Left ventricle myocardium inferior (tissue), 1 donor: ENCODE results near the gene SAP30L. TPM values are rescaled to one million over a fixed set of nuclear protein-coding genes. Genes with fewer than 3 reads are reported as not detected.

Experiments used
- DNase-seq: peaks from one replicate; pipeline ENCODE4 v3.0.0-alpha.2; 2020
- H3K27ac ChIP-seq: fragments of 200-600 bp; replicated peaks from 2 replicates; pipeline ENCODE4 v1.8.0; 2021
- H3K27me3 ChIP-seq: fragments of 200-600 bp; 2 replicates; pipeline ENCODE4 v1.8.0; 2021; ENCODE audit warnings: low read depth
- H3K36me3 ChIP-seq: fragments of 200-600 bp; 2 replicates; pipeline ENCODE4 v1.8.0; 2021
- H3K4me1 ChIP-seq: fragments of 200-600 bp; 2 replicates; pipeline ENCODE4 v1.8.0; 2021
- H3K4me3 ChIP-seq: fragments of 200-600 bp; 2 replicates; pipeline ENCODE4 v1.8.0; 2021; ENCODE audit warnings: mild to moderate bottlenecking, moderate library complexity
- H3K9me3 ChIP-seq: fragments of 200-600 bp; replicated peaks from 2 replicates; pipeline ENCODE4 v1.8.0; 2021
- intact Hi-C: fragments of 100-400 bp; cut with micrococcal nuclease; formaldehyde crosslinking; loops from one replicate; pipeline ENCODE4 v1.11.0; 2022
- total RNA-seq: library from RNA; stranded (reverse); fragmentation: NEBNext Ultra II Directional; extraction: Animal tissue kit (Norgen Biotek cat#: 25700); gene quantifications from one replicate; pipeline ENCODE4 v1.2.1, GENCODE V29; 2021
- TF ChIP-seq, protein P1 (sequence below): fragments of 200-600 bp; IDR thresholded peaks from 2 replicates; pipeline ENCODE4 v1.8.0; 2021; ENCODE audit warnings: antibody characterized with exemption, mild to moderate bottlenecking, borderline replicate concordance
- donor health status: DM: no; HTN: yes; CAD: no; lungs with severe emphysema.

SAP30L gene
- total RNA-seq, 1 donor from 2014 or later = 31.3 TPM

DNA sequence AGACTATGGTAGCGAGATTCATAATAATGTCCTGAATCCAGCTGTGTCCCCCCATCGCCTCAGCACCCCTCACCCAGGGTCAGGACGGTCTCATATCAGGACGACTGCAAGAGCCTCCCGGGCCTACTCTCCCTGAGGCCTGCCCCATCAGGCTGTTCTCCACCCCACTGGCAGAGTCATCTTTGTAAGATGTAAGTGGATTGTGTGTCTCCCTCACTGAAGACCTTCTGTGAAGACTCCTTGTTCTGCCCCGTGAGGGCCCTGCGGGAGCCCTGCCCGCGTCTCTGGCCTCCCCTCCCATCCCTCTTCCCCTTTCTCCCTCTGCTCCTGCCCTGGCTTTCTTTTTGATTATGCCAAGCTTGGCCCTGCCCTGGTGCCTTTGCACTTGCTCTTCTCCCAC, 43.9 kb upstream of the SAP30L start:
- peaks cover 17% of the 10 kb centered on the region for H3K4me1 ChIP-seq
- intact Hi-C loops = no loop called here
- H3K27ac ChIP-seq = no peak overlapping the region
- H3K36me3 ChIP-seq = no peaks in the 10 kb centered on the region
- no peaks in the 10 kb centered on the region for H3K9me3 ChIP-seq
- no peaks in the 10 kb centered on the region for H3K27me3 ChIP-seq
- TF ChIP-seq, protein P1, sequence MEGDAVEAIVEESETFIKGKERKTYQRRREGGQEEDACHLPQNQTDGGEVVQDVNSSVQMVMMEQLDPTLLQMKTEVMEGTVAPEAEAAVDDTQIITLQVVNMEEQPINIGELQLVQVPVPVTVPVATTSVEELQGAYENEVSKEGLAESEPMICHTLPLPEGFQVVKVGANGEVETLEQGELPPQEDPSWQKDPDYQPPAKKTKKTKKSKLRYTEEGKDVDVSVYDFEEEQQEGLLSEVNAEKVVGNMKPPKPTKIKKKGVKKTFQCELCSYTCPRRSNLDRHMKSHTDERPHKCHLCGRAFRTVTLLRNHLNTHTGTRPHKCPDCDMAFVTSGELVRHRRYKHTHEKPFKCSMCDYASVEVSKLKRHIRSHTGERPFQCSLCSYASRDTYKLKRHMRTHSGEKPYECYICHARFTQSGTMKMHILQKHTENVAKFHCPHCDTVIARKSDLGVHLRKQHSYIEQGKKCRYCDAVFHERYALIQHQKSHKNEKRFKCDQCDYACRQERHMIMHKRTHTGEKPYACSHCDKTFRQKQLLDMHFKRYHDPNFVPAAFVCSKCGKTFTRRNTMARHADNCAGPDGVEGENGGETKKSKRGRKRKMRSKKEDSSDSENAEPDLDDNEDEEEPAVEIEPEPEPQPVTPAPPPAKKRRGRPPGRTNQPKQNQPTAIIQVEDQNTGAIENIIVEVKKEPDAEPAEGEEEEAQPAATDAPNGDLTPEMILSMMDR = no peak
- H3K4me3 ChIP-seq = no peak overlapping the region
- no peak for DNase-seq

DNA sequence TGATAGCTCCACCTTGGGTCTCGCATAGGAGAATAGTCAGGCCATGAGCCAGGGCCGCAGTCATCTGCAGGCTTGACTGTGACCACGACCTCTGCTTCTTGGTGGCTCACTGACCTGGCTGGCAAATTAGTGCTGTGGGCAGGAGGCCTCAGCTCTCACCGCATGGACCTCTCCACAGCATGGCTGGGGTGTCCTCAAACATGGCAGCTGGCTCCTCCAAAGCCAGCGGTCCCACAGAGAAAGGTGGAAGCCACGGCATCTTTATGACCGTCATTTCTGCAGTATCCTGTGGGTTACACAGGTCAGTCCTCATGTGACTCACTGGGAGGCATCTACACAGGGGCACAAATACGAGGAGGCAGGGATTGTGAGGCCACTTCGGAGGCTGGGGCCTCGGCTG, 43.2 kb upstream of the SAP30L start:
- no peaks in the 10 kb centered on the region for H3K36me3 ChIP-seq
- no peak overlapping the region for H3K27ac ChIP-seq
- intact Hi-C loops = no loop called here
- H3K27me3 ChIP-seq = no peaks in the 10 kb centered on the region
- H3K4me1 ChIP-seq = peaks cover 13% of the 10 kb centered on the region
- H3K4me3 ChIP-seq = no peak overlapping the region
- no peak for DNase-seq
- no peaks in the 10 kb centered on the region for H3K9me3 ChIP-seq
- TF ChIP-seq, protein P1 = no peak

DNA sequence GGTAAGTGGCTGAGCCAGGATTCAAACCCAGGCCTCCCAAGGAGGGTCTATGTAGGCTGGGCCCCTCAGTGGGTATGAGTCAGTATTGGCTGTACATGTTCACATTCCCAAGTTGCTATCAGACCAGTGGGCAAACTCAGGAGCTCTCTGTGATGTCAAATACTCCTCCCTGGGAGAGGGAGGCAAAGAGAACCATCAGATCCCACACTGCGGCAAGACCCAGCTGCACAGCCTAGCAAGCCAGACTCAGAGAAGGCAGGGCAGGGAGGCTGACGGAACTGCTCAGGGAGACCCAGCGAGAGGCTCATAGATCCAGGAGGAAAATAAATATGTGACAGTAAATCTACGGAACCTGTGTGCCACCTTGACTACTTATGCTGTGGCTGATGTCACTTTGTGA, 42.6 kb upstream of the SAP30L start:
- Histone ChIP-seq H3K4me1 (peaks cover 11% of the 10 kb centered on the region), H3K27ac (no peak overlapping the region), H3K36me3 (no peaks in the 10 kb centered on the region), H3K9me3 (no peaks in the 10 kb centered on the region), H3K27me3 (no peaks in the 10 kb centered on the region), H3K4me3 (no peak overlapping the region)
- TF ChIP-seq, protein P1 = no peak
- intact Hi-C loops = no loop called here
- no peak for DNase-seq

DNA sequence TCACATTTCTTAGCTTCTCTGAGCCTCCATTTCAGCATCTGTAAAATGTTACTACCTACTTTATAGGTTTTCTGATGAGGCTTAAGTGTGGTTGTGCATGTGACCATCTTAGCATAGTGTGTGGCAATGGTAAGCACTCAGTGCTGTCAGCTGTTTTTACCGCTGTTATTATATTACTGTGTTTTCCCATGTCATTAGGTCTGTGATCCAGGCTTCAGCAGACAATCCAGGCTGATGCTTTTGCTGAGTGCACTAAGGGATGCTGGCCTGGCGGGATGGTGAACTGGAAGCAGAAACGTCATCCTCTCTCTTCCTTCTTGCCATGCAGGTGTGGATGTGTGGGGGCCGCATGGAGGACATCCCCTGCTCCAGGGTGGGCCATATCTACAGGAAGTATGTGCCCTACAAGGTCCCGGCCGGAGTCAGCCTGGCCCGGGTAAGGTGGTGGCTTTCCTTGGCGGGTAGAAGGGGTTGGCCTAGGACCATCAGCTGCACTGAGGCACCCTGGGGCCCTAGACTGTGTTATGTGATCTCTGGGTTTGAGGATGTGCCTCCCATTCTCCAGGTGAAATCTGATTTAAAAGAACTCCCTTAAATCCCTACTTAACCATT, 41.9 kb upstream of the SAP30L start:
- Histone ChIP-seq H3K4me3 (no peak overlapping the region), H3K36me3 (no peaks in the 10 kb centered on the region), H3K9me3 (no peaks in the 10 kb centered on the region), H3K4me1 (peaks cover 11% of the 10 kb centered on the region), H3K27ac (no peak overlapping the region), H3K27me3 (no peaks in the 10 kb centered on the region)
- TF ChIP-seq, protein P1 = no peak
- DNase-seq = no peak
- intact Hi-C loops = no loop called here

DNA sequence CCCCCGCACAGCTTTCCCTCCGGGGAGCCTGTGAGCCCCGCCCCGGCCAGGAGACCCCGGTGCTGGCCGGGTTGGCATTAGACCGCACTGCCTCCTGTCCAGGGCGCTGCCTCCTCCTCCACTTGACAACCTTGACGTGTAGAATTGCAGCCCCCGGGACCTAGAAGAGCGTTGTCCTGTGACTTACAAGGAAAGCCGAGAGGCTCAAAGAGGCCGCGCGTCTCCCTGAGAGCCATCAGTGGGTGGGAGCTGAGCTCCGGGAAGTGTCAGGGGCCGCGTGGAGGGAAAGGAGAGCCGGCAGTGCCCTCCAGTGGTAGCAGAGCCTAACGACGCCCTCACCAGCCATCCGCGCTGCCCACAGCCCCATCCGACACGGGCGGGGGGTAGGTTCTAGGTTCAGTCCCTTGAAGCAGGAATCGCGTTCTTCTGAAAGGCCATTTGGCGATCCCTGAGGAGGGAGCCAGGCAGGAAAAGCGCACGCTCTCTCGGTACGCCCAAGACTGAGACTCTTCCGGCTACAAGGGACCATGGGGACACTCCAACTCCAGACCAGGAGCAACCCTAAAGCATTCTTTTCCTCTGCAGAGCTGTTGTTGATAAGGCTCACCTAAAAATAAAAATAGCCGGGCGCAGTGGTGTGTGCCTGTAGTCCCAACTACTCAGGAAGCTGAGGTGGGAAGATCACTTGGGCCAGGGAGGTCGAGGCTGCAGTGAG, 40.6 kb upstream of the SAP30L start:
- TF ChIP-seq, protein P1 = peak; percentile 93
- no peak overlapping the region for H3K27ac ChIP-seq
- H3K27me3 ChIP-seq = no peaks in the 10 kb centered on the region
- peak overlapping the region; percentile 58 for H3K4me3 ChIP-seq
- H3K36me3 ChIP-seq = peaks cover 7% of the 10 kb centered on the region
- no peaks in the 10 kb centered on the region for H3K9me3 ChIP-seq
- H3K4me1 ChIP-seq = peaks cover 11% of the 10 kb centered on the region
- intact Hi-C loops = loop anchor here (5.0 kb wide), 1 partner anchor 333 kb away; no protein-coding TSS in a partner anchor
- peak; percentile 82 for DNase-seq
